ENCODE data around the gene CACNA1E. TPM values are rescaled to one million over a fixed set of nuclear protein-coding genes. Genes with fewer than 3 reads are reported as not detected.

CACNA1E gene
- total RNA-seq, 2 donors from 2014 or later: 1.7 to 2.2 TPM

DNA sequence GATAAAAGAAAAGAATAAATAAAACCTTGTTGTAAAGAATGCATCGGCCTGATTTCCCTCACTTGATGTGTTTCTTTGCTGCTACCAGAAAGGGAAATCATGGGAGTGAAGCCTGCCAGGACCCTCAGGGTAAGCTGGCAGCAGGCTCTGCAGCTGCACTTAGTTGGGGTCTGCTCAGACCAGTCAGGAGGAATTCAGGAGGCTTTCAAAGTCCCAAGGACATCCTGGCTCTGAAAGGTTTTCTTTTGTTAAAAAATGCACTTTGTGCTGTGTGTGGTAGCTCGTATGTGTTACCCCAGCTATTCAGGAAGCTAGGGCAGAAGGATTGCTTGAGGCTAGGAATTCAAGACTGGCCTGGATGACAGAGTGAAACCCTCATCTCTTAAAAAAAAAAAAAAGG lies 323.4 kb downstream of the CACNA1E start:
- no peaks in the 10 kb centered on the region for H3K4me1 ChIP-seq
- no peaks in the 10 kb centered on the region for H3K27me3 ChIP-seq
- no peaks in the 10 kb centered on the region for H3K36me3 ChIP-seq
- no peak overlapping the region for H3K27ac ChIP-seq
- no peaks in the 10 kb centered on the region for H3K9me3 ChIP-seq
- H3K4me3 ChIP-seq: no peak overlapping the region
- no peak for DNase-seq (ENCODE audit: low spot score)
- TF ChIP-seq, protein P1, sequence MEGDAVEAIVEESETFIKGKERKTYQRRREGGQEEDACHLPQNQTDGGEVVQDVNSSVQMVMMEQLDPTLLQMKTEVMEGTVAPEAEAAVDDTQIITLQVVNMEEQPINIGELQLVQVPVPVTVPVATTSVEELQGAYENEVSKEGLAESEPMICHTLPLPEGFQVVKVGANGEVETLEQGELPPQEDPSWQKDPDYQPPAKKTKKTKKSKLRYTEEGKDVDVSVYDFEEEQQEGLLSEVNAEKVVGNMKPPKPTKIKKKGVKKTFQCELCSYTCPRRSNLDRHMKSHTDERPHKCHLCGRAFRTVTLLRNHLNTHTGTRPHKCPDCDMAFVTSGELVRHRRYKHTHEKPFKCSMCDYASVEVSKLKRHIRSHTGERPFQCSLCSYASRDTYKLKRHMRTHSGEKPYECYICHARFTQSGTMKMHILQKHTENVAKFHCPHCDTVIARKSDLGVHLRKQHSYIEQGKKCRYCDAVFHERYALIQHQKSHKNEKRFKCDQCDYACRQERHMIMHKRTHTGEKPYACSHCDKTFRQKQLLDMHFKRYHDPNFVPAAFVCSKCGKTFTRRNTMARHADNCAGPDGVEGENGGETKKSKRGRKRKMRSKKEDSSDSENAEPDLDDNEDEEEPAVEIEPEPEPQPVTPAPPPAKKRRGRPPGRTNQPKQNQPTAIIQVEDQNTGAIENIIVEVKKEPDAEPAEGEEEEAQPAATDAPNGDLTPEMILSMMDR (IDR thresholded peaks at IDR 0.05): no peak

DNA sequence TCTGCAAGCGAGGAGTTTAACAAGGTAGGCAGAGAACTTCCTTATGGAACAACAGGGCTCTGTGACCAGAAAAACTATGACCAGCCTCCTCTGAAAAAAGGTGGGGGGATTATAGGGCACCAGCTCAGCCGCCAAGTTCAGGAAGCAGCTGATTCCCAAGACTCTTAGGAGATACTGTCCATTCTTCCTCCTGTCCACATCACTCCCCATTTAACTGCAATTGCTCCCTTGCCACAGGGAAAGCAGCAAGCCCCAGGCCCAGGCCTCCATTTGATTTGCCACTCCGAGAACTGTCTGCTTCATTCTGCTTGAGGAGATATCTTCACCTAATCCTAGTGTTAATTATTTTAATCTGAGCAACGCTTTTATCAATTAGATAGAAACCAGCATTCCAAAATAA lies 323.9 kb downstream of the CACNA1E start:
- no peak overlapping the region for H3K27ac ChIP-seq
- no peaks in the 10 kb centered on the region for H3K36me3 ChIP-seq
- no peaks in the 10 kb centered on the region for H3K4me1 ChIP-seq
- no peaks in the 10 kb centered on the region for H3K9me3 ChIP-seq
- no peak for DNase-seq (ENCODE audit: low spot score)
- H3K4me3 ChIP-seq: no peak overlapping the region
- TF ChIP-seq, protein P1 (IDR thresholded peaks at IDR 0.05): no peak
- no peaks in the 10 kb centered on the region for H3K27me3 ChIP-seq

DNA sequence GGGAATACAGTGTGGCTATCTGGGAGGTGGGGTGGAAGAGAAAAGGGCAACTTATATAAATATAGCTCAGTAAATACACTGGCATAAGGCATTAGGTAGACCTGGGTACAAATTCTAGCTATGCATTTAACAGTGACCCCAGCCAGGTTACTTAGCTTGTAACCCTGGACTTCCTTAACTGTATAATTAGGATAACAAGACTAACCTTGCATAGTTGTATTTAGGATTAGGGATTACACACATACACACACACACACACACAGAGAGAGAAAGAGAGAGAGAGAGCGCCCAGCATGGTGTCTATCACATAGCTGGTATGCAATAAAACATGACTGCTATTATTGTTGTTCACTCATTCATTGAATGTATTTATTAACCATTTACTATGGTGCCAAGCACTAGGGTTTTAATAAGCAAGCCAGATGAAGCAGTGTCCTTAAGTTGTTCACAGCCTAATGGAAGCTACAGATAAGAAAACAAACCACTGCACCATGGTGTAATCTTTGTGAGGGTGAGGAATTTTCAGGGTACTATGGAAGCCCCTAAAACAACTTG lies 326.8 kb downstream of the CACNA1E start:
- Histone ChIP-seq H3K36me3 (no peaks in the 10 kb centered on the region), H3K27me3 (no peaks in the 10 kb centered on the region), H3K9me3 (no peaks in the 10 kb centered on the region), H3K4me3 (no peak overlapping the region), H3K27ac (no peak overlapping the region), H3K4me1 (no peaks in the 10 kb centered on the region)
- no peak for DNase-seq (ENCODE audit: low spot score)
- TF ChIP-seq, protein P1 (IDR thresholded peaks at IDR 0.05): no peak

DNA sequence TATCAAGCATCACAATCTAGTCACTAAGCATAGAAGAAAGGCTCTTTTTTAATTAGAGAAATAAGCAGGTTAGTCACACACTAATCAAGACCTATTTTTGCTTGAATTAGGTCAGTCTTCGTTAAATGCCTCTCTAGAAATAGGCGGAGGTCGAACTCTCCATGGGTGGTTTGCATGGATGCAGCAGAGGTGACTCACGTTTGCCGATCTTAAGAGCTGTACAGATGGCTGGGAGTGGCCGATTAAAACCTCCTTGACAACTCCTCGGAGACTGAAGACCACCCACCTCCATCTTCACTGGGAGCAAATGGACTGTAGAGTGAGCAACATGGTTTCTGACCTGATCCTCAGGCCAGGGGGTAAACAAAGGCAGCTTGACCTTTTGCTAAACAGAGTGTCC lies 328.9 kb downstream of the CACNA1E start:
- no peak overlapping the region for H3K4me3 ChIP-seq
- no peaks in the 10 kb centered on the region for H3K36me3 ChIP-seq
- no peak overlapping the region for H3K27ac ChIP-seq
- H3K27me3 ChIP-seq: no peaks in the 10 kb centered on the region
- no peaks in the 10 kb centered on the region for H3K9me3 ChIP-seq
- DNase-seq (ENCODE audit: low spot score): no peak
- no peaks in the 10 kb centered on the region for H3K4me1 ChIP-seq
- TF ChIP-seq, protein P1 (IDR thresholded peaks at IDR 0.05): no peak

DNA sequence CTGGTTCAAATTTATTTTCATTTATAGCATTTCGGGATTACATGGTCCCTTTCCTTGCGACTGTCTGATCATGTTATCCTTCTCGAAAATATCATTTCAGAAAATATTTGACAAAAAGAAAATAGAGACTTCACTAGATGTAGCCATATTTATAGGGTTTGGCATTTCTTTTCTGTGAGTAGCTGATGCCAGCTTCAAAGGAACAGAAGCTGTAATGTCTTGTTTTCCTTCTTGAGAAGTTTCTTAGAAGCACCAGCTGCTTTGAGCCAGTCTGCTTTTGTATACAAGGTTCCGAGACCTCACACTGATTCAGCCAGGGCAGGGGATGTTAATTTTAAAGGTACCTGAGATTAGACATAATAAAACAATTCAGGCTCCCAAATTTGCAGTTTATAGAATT lies 329.9 kb downstream of the CACNA1E start:
- TF ChIP-seq, protein P1 (IDR thresholded peaks at IDR 0.05): no peak
- no peaks in the 10 kb centered on the region for H3K9me3 ChIP-seq

DNA sequence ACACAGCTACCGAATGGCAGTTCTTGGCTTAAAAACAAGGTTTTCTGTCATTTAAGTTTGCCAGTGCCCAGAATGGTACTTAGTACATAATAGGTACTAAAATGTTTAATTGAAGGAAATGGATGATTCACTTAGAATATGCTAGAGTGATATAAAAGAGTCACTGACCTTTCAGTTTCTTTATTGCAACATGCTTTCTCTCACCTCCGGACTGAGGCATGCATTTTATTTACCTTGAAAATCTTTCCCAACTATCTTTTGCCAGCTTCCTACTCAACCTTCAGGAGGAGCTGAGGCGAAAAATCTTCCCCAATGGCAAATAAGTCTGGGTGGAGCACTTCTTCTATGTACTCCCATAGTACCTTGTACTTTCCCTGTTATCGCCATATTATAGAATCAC lies 333.3 kb downstream of the CACNA1E start:
- Histone ChIP-seq H3K27me3 (no peaks in the 10 kb centered on the region), H3K27ac (no peak overlapping the region), H3K9me3 (no peaks in the 10 kb centered on the region), H3K36me3 (no peaks in the 10 kb centered on the region), H3K4me3 (no peak overlapping the region), H3K4me1 (no peaks in the 10 kb centered on the region)
- TF ChIP-seq, protein P1 (IDR thresholded peaks at IDR 0.05): no peak
- no peak for DNase-seq (ENCODE audit: low spot score)

More for the DNA sequence above, 329.9 kb downstream of the CACNA1E start:
- Histone ChIP-seq H3K4me3 (no peak overlapping the region), H3K27ac (no peak overlapping the region), H3K36me3 (no peaks in the 10 kb centered on the region), H3K27me3 (no peaks in the 10 kb centered on the region), H3K4me1 (no peaks in the 10 kb centered on the region)
- DNase-seq (ENCODE audit: low spot score): no peak

All from right atrium auricular region (tissue), 2 donors.